G401 (cell line): Measurements from ENCODE around the gene POLD2. TPM values are rescaled to one million over a fixed set of nuclear protein-coding genes. Genes with fewer than 3 reads are reported as not detected.

Experiments used
- DNase-seq: peaks from one replicate; pipeline ENCODE4 v3.0.0-alpha.2; 2015; ENCODE audit warnings: low spot score
- in situ Hi-C: cut with HindIII; loops from 2 replicates; pipeline ENCODE4 v1.10.0; 2016; ENCODE audit warnings: low sequenced_read_pairs, mixed read lengths
- total RNA-seq: library from RNA; depleted of rRNA; stranded (reverse); fragments of >200 nt; shearing (Covaris generic); gene quantifications from 2 replicates; pipeline ENCODE4 v1.2.3, GENCODE V29; 2014

Gene POLD2
- total RNA-seq, 1 experiment from 2014 or later = 270 TPM

DNA sequence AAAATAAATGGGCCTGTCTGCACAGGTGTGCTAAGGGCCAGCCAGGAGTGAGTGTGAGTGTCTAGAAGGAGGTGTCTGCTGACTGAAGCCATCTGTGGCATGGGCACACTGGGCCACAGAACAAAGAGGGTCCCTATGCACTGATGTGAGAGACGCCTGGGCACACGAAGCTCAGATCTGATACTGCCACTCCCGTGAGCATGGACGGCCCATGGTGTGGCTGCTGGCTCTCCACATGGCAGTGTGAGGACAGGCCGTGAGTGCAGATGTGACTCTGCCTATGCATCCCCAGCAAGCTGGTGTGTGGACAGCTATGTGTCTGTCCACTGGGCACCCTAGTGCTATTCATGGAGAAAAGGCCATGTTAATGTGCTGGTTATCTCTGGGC lies 30.6 kb upstream of the POLD2 start:
- in situ Hi-C loops = no loop called here
- DNase-seq = no peak

DNA sequence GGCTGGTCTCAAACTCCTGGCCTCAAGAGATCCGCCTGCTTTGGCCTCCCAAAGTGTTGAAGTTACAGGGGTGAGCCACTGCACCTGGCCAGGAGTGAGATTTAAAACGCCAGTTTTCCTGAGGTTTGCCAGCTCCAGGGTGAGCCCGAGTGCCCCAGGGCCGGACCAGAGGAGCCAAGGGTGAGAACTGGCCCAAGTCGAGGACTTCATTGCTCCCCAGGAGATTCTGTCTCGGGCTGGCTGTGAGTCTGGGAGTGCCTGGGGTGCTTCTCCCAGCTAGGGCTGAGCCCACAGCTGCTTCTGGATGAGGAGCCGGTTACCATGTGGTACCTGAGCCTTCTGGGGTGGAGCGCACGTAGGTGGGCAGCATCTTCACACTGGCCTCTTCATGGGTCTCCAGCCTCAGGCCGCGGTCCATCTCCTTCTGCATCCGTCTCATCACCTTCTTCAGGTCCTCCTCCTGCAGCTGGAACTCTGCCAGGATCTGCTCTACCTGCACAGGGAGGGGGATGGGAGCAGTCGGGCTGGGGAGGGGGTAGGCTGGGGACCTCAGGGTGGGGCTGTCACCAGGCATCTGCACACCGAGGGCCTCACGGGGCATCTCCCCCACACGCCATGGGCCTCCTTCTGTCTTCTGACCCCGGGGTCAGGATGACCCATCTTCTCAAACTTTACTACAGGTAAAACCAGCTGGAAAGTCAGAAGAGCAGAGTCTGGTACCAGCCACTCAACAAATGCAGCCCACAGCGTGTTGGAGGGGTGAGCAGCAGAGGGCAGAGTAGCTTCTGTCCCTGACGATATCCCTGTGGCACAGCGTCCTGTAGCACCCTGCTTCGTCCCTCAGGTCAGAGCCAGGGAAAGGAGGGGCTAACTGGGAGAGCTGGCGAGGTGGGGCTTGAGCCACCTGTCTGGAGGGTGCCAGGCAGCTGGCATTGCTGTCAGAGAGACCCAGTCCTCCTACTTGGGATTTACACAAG lies 29.9 kb upstream of the POLD2 start:
- in situ Hi-C loops = no loop called here
- peak; percentile 39 for DNase-seq

DNA sequence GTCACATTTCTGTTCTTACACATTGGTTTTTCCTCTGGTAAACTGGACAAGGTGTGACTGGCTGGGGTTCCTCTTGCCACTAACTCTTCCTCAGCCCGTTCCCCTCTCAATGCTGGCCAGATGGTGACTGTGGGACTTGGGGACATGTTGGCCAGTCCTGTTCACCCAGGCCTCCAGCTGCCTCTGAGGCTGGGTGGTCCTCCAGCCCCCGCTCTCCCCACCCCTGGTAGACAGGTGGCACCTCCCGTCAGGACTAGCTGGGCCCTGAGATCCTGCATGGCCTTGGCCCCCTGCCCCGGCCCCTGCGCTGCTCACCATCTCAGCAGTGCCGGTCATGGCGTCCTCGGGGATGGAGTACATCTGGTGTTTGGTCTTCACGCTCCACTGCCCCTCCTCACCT lies 28.6 kb upstream of the POLD2 start:
- in situ Hi-C loops = no loop called here
- DNase-seq = no peak

DNA sequence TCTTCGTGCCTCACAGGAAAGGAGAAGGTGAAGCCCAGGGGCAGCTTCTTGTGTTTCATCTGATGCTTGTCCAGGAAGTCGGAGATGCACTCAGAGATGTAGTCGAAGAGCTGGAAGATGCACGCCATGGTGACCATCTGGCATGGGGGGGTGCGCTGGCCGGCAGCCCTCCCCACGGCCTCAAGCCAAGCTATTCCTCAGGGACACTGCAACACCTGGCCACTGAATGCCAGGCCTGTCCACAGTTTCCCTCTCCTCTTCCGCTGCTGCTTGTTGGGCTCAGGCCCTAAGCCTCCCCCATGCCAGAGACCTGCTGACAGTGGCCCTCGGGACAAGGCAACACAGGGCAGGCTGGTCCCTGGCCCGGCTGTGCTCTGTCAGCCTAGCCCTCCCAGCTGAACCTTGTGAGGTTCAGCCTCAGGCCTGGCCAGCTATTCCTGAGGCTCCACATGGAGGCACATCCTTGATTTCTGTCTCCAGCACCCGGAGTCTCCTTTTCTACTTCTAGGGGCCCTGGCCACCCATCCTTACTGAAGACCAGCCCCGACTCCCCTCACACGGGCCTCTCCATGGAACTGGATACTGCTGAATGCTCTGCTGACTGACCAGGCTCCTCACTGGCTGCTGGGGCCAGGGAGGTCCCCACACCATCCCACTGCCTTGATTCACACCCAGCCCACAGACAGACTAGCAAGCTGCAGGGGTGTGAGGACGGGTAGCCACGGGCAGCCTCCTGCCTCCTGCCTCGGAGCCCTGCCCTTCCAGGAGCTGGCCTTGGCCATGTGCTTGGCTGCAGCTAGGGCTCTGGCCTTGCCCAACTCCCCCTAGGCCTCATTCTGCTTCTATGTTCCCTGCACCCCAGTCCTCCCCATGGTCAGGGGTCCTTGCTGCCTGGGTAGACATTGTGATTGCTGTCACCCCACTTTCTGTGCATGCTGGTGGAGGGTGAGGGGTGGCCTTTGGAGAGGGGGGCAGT lies 27.9 kb upstream of the POLD2 start:
- in situ Hi-C loops = no loop called here
- DNase-seq = peak; percentile 66

DNA sequence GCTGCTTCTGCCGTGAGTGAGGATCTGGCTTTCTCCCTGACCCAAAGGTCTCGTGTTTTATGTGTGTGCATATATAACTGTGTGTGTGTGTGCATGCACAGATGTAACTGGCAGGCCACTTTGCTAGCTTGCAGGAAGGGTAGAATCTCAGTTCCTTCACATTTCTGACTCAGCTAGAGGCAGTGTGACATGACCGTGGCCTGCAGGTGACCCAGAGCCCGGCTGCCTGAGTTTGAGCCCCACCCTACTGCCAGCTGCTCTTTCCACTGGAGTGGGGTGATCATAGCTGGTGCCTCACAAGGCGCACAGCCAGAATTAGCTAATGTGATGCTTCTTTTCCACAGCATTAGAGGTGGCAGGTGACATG lies 27.1 kb upstream of the POLD2 start:
- in situ Hi-C loops = no loop called here
- no peak for DNase-seq

DNA sequence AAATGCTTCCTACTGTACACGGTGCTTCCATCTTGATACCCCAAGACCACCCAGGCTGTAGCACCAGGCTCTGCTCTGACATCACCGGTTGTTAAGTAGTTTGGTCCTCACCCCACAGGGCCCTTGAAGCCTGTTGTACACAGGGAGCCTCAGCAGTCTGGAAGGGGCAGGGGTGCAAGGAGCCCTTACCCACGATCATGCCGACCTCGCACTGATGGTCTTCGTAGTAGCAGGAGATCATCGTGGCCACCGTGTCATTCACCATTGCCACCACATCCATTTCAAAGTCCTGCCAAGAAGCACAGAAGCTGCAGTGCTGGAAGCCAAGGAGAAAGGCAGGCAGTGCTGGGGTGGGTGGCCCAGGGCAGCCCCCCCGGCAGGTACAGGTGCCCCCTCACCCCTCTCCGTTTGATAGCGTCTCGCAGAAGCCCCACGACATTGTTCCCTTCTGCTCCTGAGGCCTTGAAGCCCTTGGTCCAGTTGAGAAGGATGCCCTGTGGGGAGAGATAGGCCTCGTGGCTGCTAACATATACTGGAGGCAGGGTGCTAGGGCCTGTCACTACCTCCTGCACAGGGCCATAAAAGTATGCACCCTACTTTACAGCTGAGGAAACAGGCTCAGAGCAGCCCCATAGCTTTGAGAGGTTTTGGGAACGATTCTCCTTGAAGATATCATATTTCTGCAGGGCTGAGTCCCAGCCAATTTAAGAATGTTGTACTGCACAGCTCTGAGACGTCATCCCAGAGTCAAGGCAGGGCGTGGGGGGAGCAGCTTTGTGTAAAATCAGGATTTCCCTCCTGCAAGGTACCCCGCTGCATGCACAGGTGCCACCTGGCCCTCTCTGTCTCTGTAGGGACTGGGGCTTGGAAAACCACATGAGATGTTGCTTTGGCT lies 26.5 kb upstream of the POLD2 start:
- in situ Hi-C loops = no loop called here
- no peak for DNase-seq

DNA sequence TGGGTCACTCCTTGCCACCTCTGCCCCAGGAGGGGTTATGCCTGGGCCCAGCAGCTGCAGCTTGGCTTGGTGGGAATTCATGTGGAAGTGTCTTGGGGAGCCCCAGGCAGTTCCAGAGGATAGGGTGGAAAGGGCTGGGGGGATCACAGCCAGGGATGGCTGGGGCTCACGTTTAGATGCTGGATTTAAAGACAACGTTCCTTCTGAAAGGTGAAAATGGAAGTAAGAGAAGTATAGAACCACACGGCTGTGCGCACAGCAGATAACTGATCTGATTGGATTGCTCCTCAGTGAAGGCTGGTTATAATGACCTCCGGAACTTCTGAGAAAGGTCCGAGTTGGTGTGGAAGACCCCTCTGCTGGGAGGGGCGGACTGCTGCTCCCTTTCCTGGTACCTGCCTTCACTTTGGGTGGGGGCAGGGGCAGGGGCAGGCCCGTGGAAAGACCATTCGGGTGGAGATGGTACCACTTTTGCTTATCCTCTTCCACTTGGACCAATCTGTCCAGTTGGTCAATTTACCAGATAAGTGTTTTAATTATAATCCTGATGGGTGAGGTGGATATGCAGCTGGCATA lies 25.7 kb upstream of the POLD2 start:
- in situ Hi-C loops = no loop called here
- DNase-seq = no peak

DNA sequence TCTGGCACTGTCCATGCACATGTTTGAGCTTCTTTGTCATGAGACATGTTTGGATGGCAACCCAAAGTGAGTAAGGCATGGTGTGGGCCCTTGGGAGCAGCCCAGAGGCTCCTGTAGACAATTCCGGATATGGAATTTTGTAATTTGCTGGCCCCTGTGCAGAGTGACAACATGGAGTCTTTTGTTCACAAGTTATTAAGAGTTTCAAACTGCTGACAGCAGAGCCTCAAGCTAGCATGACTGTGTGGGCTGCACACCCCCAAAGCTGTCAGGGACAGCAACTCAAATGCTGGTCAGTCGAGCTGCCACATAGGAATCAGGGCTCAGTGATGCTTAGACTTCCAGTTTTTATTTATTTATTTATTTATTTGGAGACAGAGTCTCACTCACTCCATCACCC lies 24.8 kb upstream of the POLD2 start:
- in situ Hi-C loops = no loop called here
- DNase-seq = no peak

DNA sequence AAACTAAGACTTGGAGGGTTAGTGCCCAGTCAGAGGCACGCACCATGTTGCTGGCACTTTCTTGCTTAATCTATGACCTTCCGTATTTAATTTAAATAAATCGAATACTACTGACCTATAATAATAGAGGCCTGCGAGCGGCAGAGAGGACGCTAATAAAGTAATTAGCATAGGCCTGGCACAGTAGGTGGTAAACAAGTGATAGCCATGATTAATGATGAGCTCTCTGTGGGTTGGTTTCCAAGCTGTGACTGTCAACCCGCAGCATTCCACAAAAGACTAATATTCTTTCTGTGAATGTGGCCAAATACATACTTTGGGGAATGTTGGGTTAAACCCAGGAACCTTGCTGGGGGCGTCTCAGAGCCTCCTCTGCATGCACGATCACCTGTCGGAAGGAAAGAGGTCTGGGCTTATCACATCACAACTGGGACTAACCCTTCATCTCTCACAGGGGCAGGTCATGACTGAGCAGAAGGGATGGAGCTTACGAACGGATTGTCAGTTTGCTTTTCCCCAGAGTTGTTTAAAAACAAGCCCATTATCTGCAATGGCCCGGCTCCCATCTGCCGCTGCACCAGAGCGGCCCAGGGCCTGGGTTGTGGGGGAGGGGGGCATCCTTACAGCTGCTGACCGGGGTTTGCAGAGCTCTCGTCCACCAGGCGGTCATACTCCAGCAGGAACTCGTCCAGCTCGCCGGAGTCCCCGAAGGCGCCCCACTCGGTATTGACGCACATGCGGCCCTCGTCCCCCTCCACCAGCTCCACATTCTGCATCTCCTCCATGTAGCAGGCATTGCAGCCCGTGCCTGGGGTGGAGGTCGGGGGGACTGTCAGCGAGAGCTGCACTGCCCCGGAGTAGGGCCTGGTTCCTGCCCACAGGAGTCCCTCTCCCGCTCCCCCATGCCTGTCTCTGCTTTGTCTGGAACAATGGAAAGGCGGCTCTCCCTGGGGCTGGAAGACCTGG lies 24.0 kb upstream of the POLD2 start:
- no peak for DNase-seq
- in situ Hi-C loops = no loop called here

DNA sequence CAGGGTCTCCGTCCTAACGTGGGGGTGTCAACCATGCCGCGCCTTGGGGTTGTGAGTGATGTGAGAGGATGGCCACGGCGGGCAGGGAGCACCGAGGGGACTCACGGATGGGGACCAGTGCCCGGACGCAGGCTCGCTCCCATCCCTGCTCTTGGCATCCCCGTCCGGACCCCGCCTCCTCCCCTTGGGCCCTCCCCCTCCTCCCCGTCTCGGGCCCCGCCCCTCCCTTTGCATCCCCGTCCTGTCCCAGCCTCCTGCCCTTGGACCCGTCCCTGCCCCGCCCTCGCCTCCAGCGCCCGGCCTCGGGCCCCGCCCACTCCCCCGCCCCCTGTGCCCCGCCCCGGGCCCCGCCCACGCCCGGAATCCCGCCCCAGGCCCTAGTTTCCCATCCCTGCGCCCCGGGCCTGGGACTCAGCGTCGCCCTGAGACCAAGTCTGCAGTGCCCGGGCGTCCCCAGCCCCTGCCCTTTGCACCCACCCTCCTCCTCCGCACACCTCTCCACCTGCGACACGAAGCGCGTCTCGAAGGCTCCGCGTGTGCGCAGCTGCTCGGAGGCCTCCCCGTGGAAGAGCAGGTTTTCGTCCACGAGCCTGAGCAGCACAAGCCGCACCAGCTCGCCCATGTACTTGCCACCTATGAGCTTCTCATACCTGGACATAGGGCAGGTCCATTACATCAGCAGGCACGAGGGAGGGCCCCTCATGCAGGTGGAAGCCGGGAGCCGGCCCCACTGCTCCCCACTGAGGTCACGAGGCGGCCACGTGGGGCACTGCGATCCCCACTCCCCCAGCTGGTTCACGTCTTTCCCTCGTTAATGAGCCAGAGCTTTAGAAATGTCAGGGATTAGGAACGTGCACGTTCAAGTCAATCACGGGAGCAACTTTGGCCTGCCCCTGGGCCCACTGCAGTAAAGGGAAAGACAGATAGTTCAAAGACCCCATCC lies 22.9 kb upstream of the POLD2 start:
- in situ Hi-C loops = no loop called here
- DNase-seq = peak; percentile 67

DNA sequence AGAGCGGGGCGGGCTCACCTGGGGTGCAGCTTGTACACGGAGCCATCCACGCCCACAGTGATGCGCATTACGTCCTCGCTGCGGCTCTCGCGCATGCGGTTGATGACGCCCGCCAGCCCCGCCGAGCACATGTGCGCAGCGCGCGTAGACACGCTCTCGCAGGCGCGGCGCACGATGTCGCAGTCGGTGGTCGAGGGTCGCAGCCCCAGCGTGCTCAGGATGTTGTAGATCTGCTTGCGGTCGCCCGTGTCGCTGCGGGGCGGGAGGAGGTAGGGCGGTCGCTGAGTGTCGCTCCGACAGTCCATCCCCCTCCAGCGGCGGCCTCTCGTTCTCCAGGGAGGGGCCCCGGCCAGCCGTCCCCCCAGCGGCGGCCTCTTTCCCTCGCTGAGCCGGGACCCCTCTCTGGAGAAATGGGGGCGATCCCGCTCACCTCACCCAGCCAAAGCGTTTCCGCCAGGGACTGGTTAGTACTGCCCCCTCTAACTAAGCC lies 22.2 kb upstream of the POLD2 start:
- DNase-seq = no peak
- in situ Hi-C loops = no loop called here

DNA sequence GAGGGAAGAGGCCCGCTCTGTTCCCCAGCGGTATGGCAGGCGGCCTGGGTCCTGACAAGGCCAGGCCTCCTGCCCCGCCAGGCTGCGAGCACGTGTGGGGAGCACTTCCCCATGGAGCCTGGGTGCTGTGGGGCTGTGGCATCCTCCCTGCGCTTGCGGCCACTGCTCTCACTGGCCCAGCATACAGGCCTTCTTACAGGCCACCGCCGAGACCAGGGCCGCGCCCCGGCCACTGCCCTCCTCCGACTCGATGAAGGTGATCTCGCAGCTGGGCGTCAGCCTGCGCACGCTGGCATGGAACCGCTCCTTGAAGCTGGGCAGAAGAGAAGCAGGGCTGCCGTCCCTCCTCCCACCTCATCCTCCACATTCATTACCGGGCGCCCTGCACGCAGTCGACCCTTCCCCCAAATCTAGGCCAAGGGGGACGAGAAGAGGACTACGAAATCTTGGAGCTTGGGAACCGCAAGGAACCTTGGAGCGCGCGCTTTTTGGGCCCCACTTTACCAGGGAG lies 21.7 kb upstream of the POLD2 start:
- in situ Hi-C loops = no loop called here
- DNase-seq = no peak

DNA sequence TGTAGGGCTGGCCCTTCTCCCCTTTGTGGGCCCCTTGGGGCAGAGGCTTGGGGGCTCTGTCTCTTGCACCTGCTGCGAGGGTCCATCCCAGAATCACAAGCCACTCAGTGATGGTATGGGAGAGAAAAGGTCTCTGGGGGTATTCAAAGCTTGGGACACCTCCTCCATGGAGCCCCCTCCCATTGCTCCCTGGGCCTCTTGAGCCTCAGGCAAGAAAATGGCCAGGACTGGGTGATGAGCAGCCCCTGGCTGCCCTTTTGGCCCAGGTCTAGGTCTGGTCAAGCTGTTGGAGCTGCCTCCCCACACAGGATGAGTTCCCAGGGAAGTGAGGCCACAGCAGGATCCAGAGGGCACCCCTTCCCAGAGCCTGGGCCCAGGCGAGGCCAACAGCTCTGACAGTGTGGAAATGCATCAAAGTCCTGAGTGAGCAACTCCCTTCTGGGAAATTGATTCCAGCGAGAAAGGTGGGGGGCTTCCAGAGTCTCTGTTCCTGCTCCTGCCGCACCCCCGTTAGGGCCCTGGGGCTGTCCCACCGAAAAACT lies 21.1 kb upstream of the POLD2 start:
- no peak for DNase-seq

DNA sequence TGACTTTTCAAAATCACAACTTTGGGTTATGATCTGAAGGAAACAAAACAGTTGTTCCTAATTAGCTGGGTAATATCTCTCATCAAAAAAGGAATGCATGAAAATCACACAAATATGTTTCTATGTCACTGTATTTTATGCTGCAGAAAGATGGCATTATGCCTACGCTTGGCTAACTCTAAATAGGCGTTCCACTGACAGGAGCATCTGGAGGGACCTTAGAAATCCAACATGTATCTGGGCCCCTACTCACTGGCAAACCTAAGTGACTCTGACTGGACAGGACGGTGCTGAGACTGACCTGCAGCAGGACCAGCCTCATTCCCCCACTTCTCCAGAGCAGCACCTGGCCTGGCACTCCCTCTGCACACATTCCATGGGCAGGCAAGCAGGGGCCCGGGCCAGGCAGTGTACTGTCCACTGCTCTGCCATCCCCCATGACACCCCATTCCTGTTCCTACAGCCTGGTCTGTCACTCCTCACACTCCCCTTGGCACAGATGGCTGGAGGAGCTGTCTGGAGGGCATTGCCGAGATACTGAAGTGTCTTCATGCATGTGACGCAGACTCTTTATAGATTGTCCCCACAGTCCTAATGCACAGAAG lies 20.4 kb upstream of the POLD2 start:
- DNase-seq = no peak
- in situ Hi-C loops = no loop called here

More for the DNA sequence above, 21.1 kb upstream of the POLD2 start:
- in situ Hi-C loops = no loop called here

DNA sequence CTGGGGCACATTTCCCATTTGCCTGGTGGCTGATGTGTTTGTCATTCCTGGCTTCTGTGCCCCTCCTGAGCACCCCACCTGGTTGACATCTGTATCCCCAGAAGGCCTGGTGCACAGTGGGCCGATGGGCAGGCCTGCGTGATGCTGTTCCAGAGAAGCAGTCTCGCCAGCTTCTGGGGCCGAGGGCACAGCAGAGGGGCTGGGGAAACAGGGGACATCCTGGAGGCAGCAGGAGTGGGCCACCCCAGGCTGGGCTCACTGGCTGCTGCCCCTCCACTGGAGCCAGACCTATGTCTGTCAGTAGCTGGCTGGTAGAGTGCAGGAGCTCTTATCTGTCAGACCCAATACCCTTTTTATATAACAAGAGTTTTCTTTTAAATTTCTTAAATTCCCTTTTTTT lies 18.7 kb upstream of the POLD2 start:
- in situ Hi-C loops = no loop called here
- DNase-seq = no peak
